ENCODE results near the gene ZBTB48. TPM values are rescaled to one million over a fixed set of nuclear protein-coding genes. Genes with fewer than 3 reads are reported as not detected.

The ZBTB48 gene
- polyA plus RNA-seq, 1 of the 3 experiments (the other 2 are of a cell fraction): 31.2 TPM

DNA sequence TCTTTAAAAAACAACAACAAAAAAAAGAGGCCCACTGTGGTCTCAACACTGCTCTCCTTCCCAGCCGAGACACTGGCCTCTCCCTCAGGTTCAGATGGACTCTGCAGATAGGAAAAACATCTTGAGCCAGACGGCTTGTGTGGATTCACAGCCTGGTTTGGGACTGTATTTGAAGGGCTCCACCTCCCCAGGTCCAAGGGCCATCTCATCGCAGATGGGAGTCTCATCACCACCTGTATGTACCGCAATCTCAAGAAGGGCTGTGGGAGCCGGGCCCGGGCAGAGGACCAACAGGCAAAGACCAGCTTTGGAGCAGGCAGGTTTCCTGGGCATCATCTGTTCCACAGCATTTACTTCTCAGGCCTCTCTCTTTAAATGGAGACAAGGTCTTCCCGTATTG, 10.3 kb downstream of the ZBTB48 start:
- Histone ChIP-seq H2AFZ (ENCODE audit: low read depth) (no peak overlapping the region), H3K9me2 (no peaks in the 10 kb centered on the region), H4K20me1 (ENCODE audit: insufficient read depth) (no peaks in the 10 kb centered on the region), H3F3A (replicated peaks; ENCODE audit: insufficient read depth) (no peaks in the 10 kb centered on the region), H3K4me3 (ENCODE audit: low read depth in 2 of 2, low read length in 1 of 2) (no peak overlapping the region), H3K27ac (ENCODE audit: low read depth in 2 of 2, low read length in 1 of 2) (no peak overlapping the region), H3K36me3 (replicated peaks in 1 of 2; ENCODE audit: control insufficient read depth in 1 of 2, insufficient read depth in 2 of 2, low read length in 1 of 2) (peaks cover 0 to 42% of the 10 kb centered on the region in 2 experiments), H3K79me2 (ENCODE audit: insufficient read depth) (no peaks in the 10 kb centered on the region; the same call in 1 of the 2 replicates), H3K4me1 (ENCODE audit: control insufficient read depth in 1 of 2, insufficient read depth in 2 of 2, low read depth in 1 of 2, low read length in 1 of 2) (no peaks in the 10 kb centered on the region), H3K9me3 (no peaks in the 10 kb centered on the region), H3K27me3 (ENCODE audit: insufficient read depth) (no peaks in the 10 kb centered on the region), H3K9ac (no peak overlapping the region), H3K4me2 (no peak overlapping the region)
- ChIA-PET POLR2A (interaction anchor here (1.5 kb wide), 1 partner anchor 10 kb away, joined by 5 read pairs; the partner anchor contains the start of gene ZBTB48), CTCF (interaction anchor here (0.6 to 1.5 kb wide), 2 partner anchors 10 to 13 kb away, joined by 3 read pairs; partner anchors contain the start of genes KLHL21 and ZBTB48)
- no peak for DNase-seq
- WGBS (ENCODE audit: low lambda C conversion rate): 81% methylated on average over 7 of the region's 7 CpGs
- TF ChIP-seq TCF12 (IDR thresholded peaks at IDR 0.05) (no peak), FOSL2 (IDR thresholded peaks at IDR 0.05; ENCODE audit: borderline replicate concordance, low read depth) (no peak)

DNA sequence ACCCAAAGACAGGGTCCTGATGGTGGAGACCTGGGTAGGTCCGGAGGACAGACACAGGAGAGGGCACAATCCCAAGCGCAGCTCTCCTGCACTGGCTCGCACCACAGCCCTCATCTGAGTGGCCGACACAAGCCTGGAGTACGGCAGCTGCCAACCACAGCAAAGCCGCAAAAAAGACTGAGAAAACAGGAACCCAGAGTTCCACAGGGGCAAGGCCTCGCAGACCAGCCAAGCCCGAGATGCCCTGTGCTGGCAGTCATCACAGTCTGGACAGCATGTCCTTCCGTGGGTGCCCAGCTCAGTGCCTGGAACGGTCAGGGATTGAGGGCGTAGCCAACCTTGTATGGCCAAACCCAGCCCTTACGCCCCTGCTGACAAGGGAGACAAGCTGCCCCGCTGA, 11.4 kb downstream of the ZBTB48 start:
- WGBS (ENCODE audit: low lambda C conversion rate): 94% methylated on average over 5 of the region's 13 CpGs
- Histone ChIP-seq H3K79me2 (ENCODE audit: insufficient read depth) (peaks cover 4% of the 10 kb centered on the region; the same call in 1 of the 2 replicates), H3K9me2 (no peaks in the 10 kb centered on the region), H3K4me2 (no peak overlapping the region), H3F3A (replicated peaks; ENCODE audit: insufficient read depth) (no peaks in the 10 kb centered on the region), H3K27ac (ENCODE audit: low read depth in 2 of 2, low read length in 1 of 2) (no peak overlapping the region), H3K9ac (no peak overlapping the region), H3K9me3 (no peaks in the 10 kb centered on the region), H3K36me3 (replicated peaks in 1 of 2; ENCODE audit: control insufficient read depth in 1 of 2, insufficient read depth in 2 of 2, low read length in 1 of 2) (peaks cover 2 to 45% of the 10 kb centered on the region in 2 experiments), H3K4me3 (ENCODE audit: low read depth in 2 of 2, low read length in 1 of 2) (no peak overlapping the region), H4K20me1 (ENCODE audit: insufficient read depth) (0 out of 2 replicates have a peak, but pooled peaks cover 4% of the 10 kb centered on the region), H3K27me3 (ENCODE audit: insufficient read depth) (no peaks in the 10 kb centered on the region), H3K4me1 (ENCODE audit: control insufficient read depth in 1 of 2, insufficient read depth in 2 of 2, low read depth in 1 of 2, low read length in 1 of 2) (no peaks in the 10 kb centered on the region), H2AFZ (ENCODE audit: low read depth) (no peak overlapping the region)
- DNase-seq: no peak
- ChIA-PET CTCF (interaction anchor here (1.7 kb wide), 2 partner anchors 9 to 37 kb away, joined by 4 to 5 read pairs; partner anchors contain the start of gene NOL9), POLR2A (no interaction called here)
- TF ChIP-seq POLR2AphosphoS5 (IDR thresholded peaks at IDR 0.05; ENCODE audit: low read depth, low read length) (no peak), GATA2 (CRISPR knock-in tag; IDR thresholded peaks at IDR 0.05) (no peak), ELF1 (IDR thresholded peaks at IDR 0.05) (no peak), TAF1 (IDR thresholded peaks at IDR 0.05; ENCODE audit: borderline replicate concordance, low read depth, low read length) (no peak), EP300 (IDR thresholded peaks at IDR 0.05; ENCODE audit: borderline replicate concordance in 1 of 2, low read depth in 1 of 2, low read length in 1 of 2) (no peak), TEAD4 (IDR thresholded peaks at IDR 0.05; ENCODE audit: borderline replicate concordance, insufficient read depth) (no peak), SMC3 (IDR thresholded peaks at IDR 0.05; ENCODE audit: low read depth, low read length) (no peak), CHD2 (IDR thresholded peaks at IDR 0.05; ENCODE audit: low read length, partially characterized antibody) (no peak), EZH2phosphoT487 (IDR thresholded peaks at IDR 0.05; ENCODE audit: borderline replicate concordance, low read depth) (no peak), JUND (IDR thresholded peaks at IDR 0.05) (no peak), GABPA (IDR thresholded peaks at IDR 0.05; ENCODE audit: low read depth) (no peak), SIN3A (IDR thresholded peaks at IDR 0.05; ENCODE audit: borderline replicate concordance, low read depth, low read length) (no peak), YY1 (IDR thresholded peaks at IDR 0.05; ENCODE audit: low read depth) (no peak)
- TF ChIP-seq, protein P1, sequence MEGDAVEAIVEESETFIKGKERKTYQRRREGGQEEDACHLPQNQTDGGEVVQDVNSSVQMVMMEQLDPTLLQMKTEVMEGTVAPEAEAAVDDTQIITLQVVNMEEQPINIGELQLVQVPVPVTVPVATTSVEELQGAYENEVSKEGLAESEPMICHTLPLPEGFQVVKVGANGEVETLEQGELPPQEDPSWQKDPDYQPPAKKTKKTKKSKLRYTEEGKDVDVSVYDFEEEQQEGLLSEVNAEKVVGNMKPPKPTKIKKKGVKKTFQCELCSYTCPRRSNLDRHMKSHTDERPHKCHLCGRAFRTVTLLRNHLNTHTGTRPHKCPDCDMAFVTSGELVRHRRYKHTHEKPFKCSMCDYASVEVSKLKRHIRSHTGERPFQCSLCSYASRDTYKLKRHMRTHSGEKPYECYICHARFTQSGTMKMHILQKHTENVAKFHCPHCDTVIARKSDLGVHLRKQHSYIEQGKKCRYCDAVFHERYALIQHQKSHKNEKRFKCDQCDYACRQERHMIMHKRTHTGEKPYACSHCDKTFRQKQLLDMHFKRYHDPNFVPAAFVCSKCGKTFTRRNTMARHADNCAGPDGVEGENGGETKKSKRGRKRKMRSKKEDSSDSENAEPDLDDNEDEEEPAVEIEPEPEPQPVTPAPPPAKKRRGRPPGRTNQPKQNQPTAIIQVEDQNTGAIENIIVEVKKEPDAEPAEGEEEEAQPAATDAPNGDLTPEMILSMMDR (IDR thresholded peaks at IDR 0.05): no peak
- TF ChIP-seq, protein P2, sequence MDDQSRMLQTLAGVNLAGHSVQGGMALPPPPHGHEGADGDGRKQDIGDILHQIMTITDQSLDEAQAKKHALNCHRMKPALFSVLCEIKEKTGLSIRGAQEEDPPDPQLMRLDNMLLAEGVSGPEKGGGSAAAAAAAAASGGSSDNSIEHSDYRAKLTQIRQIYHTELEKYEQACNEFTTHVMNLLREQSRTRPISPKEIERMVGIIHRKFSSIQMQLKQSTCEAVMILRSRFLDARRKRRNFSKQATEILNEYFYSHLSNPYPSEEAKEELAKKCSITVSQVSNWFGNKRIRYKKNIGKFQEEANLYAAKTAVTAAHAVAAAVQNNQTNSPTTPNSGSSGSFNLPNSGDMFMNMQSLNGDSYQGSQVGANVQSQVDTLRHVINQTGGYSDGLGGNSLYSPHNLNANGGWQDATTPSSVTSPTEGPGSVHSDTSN (IDR thresholded peaks at IDR 0.05): no peak
- TF ChIP-seq, protein P3, sequence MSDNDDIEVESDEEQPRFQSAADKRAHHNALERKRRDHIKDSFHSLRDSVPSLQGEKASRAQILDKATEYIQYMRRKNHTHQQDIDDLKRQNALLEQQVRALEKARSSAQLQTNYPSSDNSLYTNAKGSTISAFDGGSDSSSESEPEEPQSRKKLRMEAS (IDR thresholded peaks at IDR 0.05; ENCODE audit: low read depth): no peak
- TF ChIP-seq, protein P4, sequence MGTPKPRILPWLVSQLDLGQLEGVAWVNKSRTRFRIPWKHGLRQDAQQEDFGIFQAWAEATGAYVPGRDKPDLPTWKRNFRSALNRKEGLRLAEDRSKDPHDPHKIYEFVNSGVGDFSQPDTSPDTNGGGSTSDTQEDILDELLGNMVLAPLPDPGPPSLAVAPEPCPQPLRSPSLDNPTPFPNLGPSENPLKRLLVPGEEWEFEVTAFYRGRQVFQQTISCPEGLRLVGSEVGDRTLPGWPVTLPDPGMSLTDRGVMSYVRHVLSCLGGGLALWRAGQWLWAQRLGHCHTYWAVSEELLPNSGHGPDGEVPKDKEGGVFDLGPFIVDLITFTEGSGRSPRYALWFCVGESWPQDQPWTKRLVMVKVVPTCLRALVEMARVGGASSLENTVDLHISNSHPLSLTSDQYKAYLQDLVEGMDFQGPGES (IDR thresholded peaks at IDR 0.05; ENCODE audit: low read depth, low read length): no peak
- TF ChIP-seq, protein P5, sequence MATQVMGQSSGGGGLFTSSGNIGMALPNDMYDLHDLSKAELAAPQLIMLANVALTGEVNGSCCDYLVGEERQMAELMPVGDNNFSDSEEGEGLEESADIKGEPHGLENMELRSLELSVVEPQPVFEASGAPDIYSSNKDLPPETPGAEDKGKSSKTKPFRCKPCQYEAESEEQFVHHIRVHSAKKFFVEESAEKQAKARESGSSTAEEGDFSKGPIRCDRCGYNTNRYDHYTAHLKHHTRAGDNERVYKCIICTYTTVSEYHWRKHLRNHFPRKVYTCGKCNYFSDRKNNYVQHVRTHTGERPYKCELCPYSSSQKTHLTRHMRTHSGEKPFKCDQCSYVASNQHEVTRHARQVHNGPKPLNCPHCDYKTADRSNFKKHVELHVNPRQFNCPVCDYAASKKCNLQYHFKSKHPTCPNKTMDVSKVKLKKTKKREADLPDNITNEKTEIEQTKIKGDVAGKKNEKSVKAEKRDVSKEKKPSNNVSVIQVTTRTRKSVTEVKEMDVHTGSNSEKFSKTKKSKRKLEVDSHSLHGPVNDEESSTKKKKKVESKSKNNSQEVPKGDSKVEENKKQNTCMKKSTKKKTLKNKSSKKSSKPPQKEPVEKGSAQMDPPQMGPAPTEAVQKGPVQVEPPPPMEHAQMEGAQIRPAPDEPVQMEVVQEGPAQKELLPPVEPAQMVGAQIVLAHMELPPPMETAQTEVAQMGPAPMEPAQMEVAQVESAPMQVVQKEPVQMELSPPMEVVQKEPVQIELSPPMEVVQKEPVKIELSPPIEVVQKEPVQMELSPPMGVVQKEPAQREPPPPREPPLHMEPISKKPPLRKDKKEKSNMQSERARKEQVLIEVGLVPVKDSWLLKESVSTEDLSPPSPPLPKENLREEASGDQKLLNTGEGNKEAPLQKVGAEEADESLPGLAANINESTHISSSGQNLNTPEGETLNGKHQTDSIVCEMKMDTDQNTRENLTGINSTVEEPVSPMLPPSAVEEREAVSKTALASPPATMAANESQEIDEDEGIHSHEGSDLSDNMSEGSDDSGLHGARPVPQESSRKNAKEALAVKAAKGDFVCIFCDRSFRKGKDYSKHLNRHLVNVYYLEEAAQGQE (IDR thresholded peaks at IDR 0.05; ENCODE audit: low read depth, low read length): no peak

Measured in SK-N-SH (cell line).